Mesodermal cell (in vitro differentiated cells): Measurements from ENCODE around the gene CYFIP1. TPM values are rescaled to one million over a fixed set of nuclear protein-coding genes. Genes with fewer than 3 reads are reported as not detected.
"Not testable (repeated sequence)": the region's sequence is repeated elsewhere in the genome, so short reads cannot be mapped to it uniquely, and the experiment has no call there.

Source experiments
- H3K27ac ChIP-seq: 2 replicates; pipeline ENCODE4 v1.7.0; 2013; ENCODE audit warnings: mild to moderate bottlenecking, low read depth, low read length, moderate library complexity; ENCODE audit not compliant: severe bottlenecking
- H3K36me3 ChIP-seq: 2 replicates; pipeline ENCODE4 v1.7.1; 2013; ENCODE audit warnings: mild to moderate bottlenecking, low read length, moderate library complexity; ENCODE audit not compliant: control insufficient read depth, insufficient read depth
- H3K4me1 ChIP-seq: one replicate; pipeline ENCODE4 v1.7.1; 2013; ENCODE audit warnings: mild to moderate bottlenecking, low read length; ENCODE audit not compliant: insufficient read depth, control insufficient read depth, poor library complexity, severe bottlenecking
- H3K4me3 ChIP-seq: 2 replicates; pipeline ENCODE4 v1.7.0; 2013; ENCODE audit warnings: low read length, control low read depth, mild to moderate bottlenecking; ENCODE audit not compliant: insufficient read depth, poor library complexity, severe bottlenecking; ENCODE audit errors: extremely low read depth
- H3K9me3 ChIP-seq: 2 replicates; pipeline ENCODE4 v1.7.1; 2013; ENCODE audit warnings: mild to moderate bottlenecking, low read length, moderate library complexity; ENCODE audit not compliant: control insufficient read depth
- WGBS, 2 experiments: methylation state at CpG; one replicate each; pipeline ENCODE4 v1.1.5; 2013; ENCODE audit warnings: missing lambda C conversion rate in 2 of 2; ENCODE audit not compliant: insufficient coverage in 2 of 2; 5-methylcytosine and 5-hydroxymethylcytosine counted together
- polyA plus RNA-seq, 2 experiments: library from polyadenylated mRNA; stranded (reverse); fragments of 50-300 nt; gene quantifications; one replicate each; pipeline ENCODE4 v1.2.3, GENCODE V29; 2013

Gene CYFIP1
- polyA plus RNA-seq (2013, experiment 1 of 2), result 105 TPM
- 88.7 TPM for polyA plus RNA-seq (2013, experiment 2 of 2)

DNA sequence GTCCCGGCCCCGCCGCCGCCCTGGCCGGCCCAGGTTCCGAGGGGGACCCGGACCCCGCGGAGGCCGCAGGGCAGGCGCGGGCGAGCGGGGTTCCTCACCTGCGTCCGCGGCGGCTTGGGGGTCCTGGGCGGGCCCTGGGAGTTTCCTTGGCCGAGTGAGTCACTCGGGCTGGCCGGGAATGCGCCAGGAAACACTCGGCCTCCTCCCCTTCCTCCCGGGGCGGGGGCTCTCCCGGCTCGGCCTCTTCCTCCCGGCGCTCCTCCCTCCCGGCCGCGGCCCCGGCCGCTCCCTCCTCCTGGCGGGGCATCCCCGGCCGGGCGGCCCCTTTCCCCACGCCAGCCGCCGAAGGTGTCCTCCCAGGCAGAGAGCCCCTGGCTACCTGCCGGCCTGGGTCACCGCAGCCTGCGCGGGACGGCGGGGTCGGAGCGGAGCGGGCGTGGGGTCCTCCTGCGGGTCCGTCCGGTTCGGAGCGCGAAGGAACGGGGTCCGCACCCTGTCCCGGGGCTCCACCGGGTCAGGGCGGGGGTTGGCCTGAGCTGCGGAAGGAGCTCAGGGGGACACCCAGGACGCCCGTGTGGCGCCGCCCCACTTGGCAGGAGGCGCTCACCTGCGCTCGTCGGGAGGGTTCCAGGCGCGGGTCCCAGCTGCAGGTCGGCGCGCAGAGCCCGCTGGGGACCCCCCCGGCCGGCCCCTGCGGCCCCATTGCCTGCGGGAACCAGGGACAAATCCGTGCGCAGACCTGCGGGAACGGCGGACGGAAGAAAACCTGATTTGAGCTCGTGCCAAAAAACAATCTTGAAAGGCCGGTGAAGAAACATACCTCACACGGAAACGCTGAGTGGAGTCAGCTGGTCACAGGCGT, at the start of gene CYFIP1:
CYFIP1 (minus strand) TSS at position 180 of the 862 bp plus-strand sequence. CDS start 33,083 bp downstream, outside the sequence.
- Histone ChIP-seq H3K36me3 (peaks cover 5% of the 10 kb centered on the region), H3K4me3 (peak within 1 kb of the TSS; percentile 85), H3K4me1 (peaks cover 6% of the 10 kb centered on the region), H3K9me3 (no peaks in the 10 kb centered on the region), H3K27ac (peak within 1 kb of the TSS; percentile 66)
- WGBS, 2 experiments, result 0% methylated on average over 53 to 73 of the region's 93 CpGs

DNA sequence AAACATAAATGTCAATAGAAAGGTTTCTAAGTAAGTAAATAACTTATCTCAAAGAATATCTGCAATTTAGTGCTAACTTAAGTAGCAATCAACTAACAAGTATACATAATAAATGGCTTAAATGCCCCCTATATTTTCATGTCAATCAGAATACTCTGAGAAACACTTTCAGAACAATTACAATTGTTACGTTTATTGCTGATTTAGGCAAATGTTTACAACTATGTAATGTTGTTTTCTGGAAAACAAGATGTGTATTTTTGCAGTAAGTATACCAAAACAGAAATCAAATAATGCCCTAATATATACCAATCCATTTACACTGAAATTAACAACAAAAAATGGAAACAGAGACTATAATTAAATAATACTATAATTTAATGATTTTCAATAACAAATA, 46.0 kb upstream of the CYFIP1 start:
- Histone ChIP-seq H3K4me1 (no peaks in the 10 kb centered on the region), H3K4me3 (no peak overlapping the region), H3K27ac (no peak overlapping the region), H3K36me3 (peaks cover 74% of the 10 kb centered on the region), H3K9me3 (no peaks in the 10 kb centered on the region)
- WGBS, 2 experiments, result no CpG with 5 or more reads among the region's 1 CpG

DNA sequence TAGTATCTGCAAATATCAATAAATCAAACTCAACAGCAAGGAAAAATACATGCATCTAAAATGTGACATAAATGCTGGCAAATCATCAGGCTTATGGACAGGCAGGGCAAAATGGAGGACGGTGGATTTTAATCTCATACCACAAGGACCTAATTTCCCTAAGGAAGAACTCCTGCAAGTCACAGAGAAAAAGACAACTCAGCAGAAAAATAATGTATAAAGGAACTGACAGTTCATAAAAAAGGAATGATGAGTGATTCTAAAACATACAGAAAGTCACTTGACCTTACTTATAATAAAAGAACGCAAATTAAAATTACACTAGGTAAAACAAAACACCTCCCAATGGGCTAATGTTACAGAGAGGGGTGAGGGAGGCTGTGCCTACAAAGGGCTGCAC, 42.0 kb upstream of the CYFIP1 start:
- WGBS, 2 experiments, result no CpG with 5 or more reads among the region's 2 CpGs
- Histone ChIP-seq H3K9me3 (no peaks in the 10 kb centered on the region), H3K4me1 (no peaks in the 10 kb centered on the region), H3K36me3 (peaks cover 65% of the 10 kb centered on the region), H3K4me3 (no peak overlapping the region), H3K27ac (no peak overlapping the region)

DNA sequence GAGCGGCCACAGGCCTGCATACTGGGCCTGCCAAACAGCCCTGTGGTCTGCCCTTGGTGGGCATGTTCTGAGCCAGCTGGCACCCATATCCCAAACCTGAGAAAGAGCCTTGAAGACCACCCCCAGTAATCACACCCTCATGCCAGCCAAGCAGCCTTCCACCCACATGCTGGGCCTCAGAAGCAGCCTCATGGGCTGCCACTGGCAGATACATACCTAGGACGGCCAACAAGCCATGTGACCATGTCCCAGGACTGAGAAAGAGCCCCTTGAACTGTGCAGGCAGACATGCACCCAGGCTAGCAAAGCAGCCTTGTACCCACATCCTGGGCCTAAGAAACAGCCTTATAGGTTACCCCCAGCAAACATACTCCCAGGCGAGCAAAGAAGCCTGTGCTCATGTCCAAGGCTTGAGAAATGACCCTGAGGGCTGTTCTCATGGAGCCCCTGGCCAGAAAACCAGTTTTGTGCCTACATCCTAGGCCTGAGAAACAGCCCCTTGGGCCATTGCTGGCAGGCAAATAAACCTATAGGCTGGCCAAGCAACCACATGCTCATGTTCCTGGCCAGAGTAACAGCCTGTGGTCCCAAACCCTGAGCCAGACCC, 34.3 kb upstream of the CYFIP1 start:
- 89 to 90% methylated on average over 3 of the region's 3 CpGs for WGBS, 2 experiments
- no peaks in the 10 kb centered on the region for H3K4me1 ChIP-seq
- no peak overlapping the region for H3K4me3 ChIP-seq
- peaks cover 61% of the 10 kb centered on the region for H3K36me3 ChIP-seq
- no peak overlapping the region for H3K27ac ChIP-seq
- H3K9me3 ChIP-seq, result no peaks in the 10 kb centered on the region

DNA sequence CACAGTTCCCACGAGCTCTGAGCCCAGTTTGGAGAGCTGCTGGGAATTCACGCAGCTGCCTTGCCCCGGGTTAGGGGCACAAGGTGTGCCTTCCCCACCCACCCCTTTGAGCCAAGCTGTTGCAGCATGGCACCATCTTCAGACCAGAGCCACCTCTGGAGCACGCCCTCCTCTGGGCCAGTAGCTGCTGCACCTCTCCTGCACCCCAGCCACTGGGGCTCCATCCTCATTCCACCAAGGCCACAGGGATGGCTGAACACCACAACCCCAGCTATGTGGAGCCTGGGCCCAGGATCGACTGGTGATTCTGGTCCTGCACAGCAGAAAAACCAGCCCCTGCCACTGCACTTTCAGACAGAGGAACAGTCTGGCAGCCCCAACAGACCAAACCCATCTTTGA, 33.5 kb upstream of the CYFIP1 start:
- WGBS, 2 experiments, result 93 to 100% methylated on average over 4 to 5 of the region's 5 CpGs
- H3K4me1 ChIP-seq, result no peaks in the 10 kb centered on the region
- no peaks in the 10 kb centered on the region for H3K9me3 ChIP-seq
- H3K36me3 ChIP-seq, result peaks cover 55% of the 10 kb centered on the region
- H3K27ac ChIP-seq, result no peak overlapping the region
- no peak overlapping the region for H3K4me3 ChIP-seq

DNA sequence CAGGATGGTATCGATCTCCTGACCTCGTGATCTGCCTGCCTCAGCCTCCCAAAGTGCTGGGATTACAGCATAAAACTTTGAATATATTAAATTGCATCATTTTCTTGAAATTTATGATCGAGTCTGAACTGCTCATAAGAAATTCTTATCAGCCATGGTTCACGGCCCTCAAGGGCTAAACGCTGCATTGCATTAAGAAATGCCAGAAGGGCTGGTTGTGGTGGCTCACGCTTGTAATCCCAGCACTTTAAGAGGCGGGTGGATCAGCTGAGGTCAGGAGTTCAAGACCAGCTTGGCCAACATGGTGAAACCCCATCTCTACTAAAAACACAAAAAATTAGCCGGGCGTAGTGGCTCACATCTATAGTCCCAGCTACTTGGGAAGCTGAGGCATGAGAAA, 32.4 kb upstream of the CYFIP1 start:
- WGBS, 2 experiments, result 96 to 98% methylated on average over 7 of the region's 9 CpGs
- peaks cover 63% of the 10 kb centered on the region for H3K36me3 ChIP-seq
- not testable (repeated sequence) for H3K27ac ChIP-seq, H3K9me3 ChIP-seq, H3K4me3 ChIP-seq, H3K4me1 ChIP-seq

DNA sequence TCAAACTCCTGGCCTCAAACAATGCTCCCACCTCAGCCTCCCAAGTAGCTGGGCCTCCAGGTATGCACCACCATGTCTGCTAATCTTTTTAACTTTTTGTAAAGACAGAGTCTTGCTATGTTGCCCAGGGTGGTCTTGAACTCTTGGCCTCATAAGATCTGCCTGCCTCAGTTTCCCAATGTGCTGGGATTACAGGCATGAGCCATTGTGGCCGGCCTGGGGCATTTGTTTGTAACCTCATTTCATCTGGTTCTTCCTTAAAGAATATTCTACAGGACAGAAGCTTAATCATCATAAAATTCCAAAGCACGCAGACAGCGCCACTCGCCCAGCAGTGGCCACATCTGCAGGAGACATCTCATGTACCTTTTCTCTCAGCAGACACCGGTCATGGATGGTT, 23.6 kb upstream of the CYFIP1 start:
- H3K4me1 ChIP-seq, result no peaks in the 10 kb centered on the region
- WGBS, 2 experiments, result 94 to 98% methylated on average over 3 to 5 of the region's 5 CpGs
- peaks cover 77% of the 10 kb centered on the region for H3K36me3 ChIP-seq
- H3K27ac ChIP-seq, result no peak overlapping the region
- no peaks in the 10 kb centered on the region for H3K9me3 ChIP-seq
- H3K4me3 ChIP-seq, result no peak overlapping the region

DNA sequence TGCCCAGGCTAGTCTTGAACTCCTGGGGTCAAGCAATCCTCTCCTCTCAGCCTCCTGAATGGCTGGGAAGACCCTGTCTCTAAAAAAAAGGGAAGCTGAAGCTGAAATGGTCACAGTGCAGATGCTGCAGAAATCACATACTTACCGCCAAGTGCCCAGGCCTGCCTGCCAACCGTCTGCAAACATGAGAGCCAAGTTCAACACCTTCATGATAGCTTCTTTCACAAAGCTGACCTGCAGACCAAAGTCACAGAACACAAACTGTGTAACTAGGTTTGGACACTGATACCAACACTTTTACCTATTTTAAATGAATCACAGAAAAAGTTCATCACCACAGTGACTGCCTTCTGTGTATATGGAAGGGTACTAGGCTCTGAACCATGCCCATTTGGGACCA, 22.8 kb upstream of the CYFIP1 start:
- Histone ChIP-seq H3K4me1 (no peaks in the 10 kb centered on the region), H3K27ac (no peak overlapping the region), H3K9me3 (no peaks in the 10 kb centered on the region), H3K4me3 (no peak overlapping the region), H3K36me3 (peaks cover 75% of the 10 kb centered on the region)
- 89 to 100% methylated on average over 1 to 2 of the region's 2 CpGs for WGBS, 2 experiments

DNA sequence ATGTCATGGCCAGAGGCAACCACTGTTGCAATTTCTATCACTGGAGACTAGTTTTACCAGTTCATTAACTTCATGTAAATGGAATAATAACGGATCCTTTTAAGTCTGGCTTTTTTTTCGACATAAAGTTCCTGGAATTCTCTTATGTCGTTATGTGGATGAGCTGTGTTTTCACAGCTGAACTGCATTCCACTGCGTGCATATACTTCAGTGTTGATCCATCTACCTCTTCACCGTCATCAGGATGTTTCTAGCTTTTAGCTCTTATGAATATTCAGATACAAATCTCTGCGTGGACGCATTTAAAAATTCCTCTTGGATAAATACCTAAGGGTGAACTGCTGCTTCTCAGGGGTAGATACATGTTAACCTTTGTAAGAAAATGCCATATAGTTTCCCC, 15.6 kb upstream of the CYFIP1 start:
- Histone ChIP-seq H3K4me3 (no peak overlapping the region), H3K27ac (no peak overlapping the region), H3K4me1 (no peaks in the 10 kb centered on the region), H3K9me3 (no peaks in the 10 kb centered on the region), H3K36me3 (peaks cover 34% of the 10 kb centered on the region)
- 100% methylated on average over 3 to 4 of the region's 7 CpGs for WGBS, 2 experiments

DNA sequence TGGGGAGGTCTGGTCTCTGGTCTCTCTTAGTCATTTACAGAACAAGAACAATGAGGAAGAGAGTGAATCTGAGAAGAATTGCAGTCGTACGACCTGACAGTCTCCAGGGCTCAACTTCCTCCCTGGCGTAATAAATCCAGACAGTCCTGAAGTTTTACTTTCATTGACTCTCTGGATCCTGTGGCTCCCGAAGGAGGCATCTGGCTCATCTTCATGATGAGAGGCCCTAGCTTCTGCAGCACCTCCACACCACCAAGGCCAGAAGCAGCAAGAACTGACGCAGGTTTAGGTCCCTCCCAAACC, 11.8 kb upstream of the CYFIP1 start:
- Histone ChIP-seq H3K4me3 (no peak overlapping the region), H3K4me1 (no peaks in the 10 kb centered on the region), H3K9me3 (no peaks in the 10 kb centered on the region), H3K36me3 (peaks cover 10% of the 10 kb centered on the region), H3K27ac (no peak overlapping the region)
- WGBS, 2 experiments, result 78 to 86% methylated on average over 5 of the region's 5 CpGs
